Left hindlimb (tissue), 1 donor: Measurements from ENCODE around the gene PRTN3.
"Not testable (repeated sequence)": the region's sequence is repeated elsewhere in the genome, so short reads cannot be mapped to it uniquely, and the experiment has no call there.

Experiments used
- DNase-seq: peaks from one replicate; pipeline ENCODE4 v3.0.0-alpha.2; 2018

The PRTN3 gene

DNA sequence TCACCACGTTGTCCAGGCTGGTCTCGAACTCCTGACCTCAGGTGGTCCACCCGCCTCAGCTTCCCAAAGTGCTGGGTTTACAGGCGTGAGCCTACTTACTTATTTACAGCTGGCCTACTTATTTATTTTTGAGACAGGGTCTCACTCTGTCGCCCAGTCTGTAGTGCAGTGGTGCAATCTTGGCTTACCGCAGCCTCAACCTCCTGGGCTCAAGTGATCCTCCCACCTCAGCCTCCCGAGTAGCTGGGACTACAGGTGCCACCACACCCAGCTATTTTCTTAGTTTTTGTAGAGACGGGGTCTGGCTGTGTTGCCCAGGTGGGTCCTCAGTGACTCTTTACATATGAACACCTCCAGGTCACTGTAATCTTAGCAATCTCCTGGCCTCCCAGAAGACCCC is 8.4 kb downstream of the PRTN3 start:
- not testable (repeated sequence) for DNase-seq

DNA sequence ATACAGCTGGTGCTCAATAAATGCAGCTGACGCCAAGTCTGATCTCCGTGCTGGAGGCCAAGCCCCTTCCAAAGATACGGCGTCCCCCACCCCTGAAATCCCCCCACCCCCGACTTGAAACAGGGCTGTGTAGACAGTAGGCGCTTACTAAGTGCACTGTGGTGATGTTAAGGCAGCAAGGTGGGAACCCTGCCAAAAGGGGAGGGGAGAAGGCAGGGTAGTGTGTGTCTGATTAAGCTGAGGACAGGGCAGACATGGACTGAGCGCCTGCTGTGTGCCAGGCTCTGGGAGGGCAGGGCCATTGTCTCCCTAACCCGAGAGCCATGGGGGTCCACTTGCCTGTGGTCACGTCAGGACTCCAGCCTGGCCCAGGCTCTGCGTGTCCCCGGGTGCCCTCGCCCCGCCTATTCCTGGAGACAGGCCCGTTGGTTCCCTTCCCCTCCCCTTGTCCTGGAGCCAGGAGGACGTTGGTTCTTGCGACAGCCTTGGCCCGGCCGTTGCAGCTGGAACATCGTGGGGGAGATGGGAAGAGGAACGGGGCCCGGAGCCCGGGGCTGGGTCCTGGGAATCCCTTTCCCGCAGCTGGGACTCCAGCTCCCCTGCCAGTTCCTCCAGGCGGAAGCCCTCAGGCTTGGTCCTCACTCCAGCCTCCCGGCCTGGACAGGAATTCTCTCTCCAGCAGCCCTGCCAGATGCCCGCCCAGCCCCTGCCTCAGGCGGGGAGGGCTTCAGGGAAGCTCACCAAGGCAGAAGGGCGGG is 9.6 kb downstream of the PRTN3 start:
- DNase-seq, result peak; percentile 88

GRCh38 chr19:850979-851335 is 10.2 kb downstream of the PRTN3 start:
- no peak for DNase-seq

DNA sequence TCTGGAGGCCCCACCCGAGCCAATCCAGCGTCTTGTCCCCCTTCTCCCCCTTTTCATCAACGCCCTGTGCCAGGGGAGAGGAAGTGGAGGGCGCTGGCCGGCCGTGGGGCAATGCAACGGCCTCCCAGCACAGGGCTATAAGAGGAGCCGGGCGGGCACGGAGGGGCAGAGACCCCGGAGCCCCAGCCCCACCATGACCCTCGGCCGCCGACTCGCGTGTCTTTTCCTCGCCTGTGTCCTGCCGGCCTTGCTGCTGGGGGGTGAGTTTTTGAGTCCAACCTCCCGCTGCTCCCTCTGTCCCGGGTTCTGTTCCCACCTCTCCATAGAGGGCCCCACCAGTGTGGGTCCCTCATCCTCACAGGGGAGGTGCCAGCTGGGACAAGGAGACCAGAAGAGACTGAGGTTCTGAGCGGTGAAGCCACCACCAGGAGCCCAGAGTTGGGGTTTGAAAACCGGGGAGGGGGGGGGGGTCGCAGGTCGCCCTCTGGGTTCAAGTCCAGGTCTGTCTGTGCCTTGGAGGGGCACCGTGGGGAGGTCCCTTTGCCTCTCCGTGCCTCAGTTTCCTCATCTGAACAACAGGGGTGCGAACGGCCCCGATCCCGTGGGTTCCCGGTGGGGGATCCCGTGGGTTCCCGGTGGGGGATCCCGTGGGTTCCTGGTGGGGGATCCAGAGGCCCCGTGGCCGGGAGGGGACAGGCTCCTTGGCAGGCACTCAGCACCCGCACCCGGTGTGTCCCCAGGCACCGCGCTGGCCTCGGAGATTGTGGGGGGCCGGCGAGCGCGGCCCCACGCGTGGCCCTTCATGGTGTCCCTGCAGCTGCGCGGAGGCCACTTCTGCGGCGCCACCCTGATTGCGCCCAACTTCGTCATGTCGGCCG is 11.6 kb downstream of the PRTN3 start, which contains the start of gene ELANE:
TSS of gene ELANE (plus strand) at position 168 of the 878 bp plus-strand sequence. CDS start at position 194, 26 bp downstream.
- DNase-seq, result no peak

DNA sequence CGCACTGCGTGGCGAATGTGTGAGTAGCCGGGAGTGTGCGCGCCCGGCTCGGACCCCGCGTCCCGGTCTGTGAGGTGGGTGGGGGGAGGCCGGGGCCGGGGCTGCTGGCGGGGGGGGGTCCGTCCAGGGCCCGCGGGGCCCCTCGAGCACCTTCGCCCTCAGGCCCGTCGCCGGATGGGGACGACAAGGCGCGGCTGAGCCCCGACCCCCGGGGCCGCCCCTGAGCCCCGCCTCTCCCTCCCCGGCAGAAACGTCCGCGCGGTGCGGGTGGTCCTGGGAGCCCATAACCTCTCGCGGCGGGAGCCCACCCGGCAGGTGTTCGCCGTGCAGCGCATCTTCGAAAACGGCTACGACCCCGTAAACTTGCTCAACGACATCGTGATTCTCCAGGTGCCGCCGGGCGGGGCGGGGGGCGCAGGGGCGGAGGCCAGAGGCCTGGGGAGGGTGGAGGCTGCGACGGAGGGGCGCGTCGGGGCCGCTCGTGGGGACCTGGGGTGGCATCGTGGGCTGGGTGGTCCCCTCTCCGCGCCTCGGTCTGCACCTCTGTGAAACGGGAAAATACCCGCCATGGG is 12.3 kb downstream of the PRTN3 start:
- no peak for DNase-seq

- DNase-seq, result not testable (repeated sequence)
Observed at GRCh38 chr19:853614-854220, 12.9 kb downstream of the PRTN3 start.

- no peak for DNase-seq
Observed at GRCh38 chr19:854549-854948, 13.8 kb downstream of the PRTN3 start.

- DNase-seq, result no peak
Observed at GRCh38 chr19:855142-855541, 14.3 kb downstream of the PRTN3 start.

DNA sequence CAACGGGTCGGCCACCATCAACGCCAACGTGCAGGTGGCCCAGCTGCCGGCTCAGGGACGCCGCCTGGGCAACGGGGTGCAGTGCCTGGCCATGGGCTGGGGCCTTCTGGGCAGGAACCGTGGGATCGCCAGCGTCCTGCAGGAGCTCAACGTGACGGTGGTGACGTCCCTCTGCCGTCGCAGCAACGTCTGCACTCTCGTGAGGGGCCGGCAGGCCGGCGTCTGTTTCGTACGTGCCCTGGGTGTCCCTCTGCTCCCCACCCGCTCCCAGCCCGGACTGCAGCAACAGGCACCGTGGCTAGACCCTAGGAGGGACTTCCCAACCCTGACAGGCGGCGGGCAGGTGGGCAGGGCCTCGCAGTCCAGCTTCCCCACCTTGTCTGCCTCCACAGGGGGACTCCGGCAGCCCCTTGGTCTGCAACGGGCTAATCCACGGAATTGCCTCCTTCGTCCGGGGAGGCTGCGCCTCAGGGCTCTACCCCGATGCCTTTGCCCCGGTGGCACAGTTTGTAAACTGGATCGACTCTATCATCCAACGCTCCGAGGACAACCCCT is 14.8 kb downstream of the PRTN3 start:
- DNase-seq, result no peak

- no peak for DNase-seq
Observed at GRCh38 chr19:858284-858683, 17.5 kb downstream of the PRTN3 start.

- no peak for DNase-seq
Observed at GRCh38 chr19:858868-859843, 18.4 kb downstream of the PRTN3 start, which contains the start of gene CFD. Gene CFD (plus strand): TSS chr19:859664. CDS start chr19:859690, 26 bp downstream.

GRCh38 chr19:861141-861755 is 20.4 kb downstream of the PRTN3 start:
- no peak for DNase-seq

DNA sequence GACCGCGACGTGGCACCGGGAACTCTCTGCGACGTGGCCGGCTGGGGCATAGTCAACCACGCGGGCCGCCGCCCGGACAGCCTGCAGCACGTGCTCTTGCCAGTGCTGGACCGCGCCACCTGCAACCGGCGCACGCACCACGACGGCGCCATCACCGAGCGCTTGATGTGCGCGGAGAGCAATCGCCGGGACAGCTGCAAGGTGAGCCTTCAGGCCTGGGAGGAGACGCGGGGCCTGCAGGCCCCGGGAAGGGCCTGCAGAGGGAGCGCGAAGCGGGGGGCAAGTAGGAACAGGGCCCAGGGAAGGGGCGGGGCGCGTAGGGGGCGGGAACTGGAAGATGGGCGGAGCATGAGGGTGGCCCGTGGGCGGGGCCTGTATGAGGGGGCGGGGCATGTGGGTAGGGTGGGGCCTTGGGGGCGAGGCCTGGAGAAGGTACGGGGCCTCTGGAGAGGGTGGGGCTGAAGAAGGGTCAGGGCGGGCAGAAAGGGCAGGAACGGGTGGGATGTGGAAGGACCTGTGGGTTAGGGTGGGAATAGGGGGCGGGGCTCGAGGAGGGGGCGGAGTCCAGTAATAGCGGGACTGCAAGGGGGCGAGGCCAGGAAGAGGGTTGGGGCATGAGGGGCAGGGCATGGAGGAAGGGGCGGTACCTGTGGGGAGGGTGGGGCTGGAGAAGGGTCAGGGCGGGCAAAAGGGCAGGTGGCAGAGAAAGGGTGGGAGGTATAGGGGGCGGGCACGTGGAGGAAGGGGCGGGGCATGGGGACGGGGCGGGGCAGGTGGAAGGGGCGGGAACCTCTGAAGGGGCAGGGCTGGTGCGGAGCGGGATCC is 21.2 kb downstream of the PRTN3 start:
- no peak for DNase-seq

GRCh38 chr19:862581-863314 is 21.9 kb downstream of the PRTN3 start:
- DNase-seq, result no peak

DNA sequence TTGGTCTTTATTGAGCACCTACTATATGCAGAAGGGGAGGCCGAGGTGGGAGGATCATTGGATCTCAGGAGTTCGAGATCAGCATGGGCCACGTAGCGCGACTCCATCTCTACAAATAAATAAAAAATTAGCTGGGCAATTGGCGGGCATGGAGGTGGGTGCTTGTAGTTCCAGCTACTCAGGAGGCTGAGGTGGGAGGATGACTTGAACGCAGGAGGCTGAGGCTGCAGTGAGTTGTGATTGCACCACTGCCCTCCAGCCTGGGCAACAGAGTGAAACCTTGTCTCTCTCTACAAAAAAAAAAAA is 22.5 kb downstream of the PRTN3 start:
- no peak for DNase-seq

DNA sequence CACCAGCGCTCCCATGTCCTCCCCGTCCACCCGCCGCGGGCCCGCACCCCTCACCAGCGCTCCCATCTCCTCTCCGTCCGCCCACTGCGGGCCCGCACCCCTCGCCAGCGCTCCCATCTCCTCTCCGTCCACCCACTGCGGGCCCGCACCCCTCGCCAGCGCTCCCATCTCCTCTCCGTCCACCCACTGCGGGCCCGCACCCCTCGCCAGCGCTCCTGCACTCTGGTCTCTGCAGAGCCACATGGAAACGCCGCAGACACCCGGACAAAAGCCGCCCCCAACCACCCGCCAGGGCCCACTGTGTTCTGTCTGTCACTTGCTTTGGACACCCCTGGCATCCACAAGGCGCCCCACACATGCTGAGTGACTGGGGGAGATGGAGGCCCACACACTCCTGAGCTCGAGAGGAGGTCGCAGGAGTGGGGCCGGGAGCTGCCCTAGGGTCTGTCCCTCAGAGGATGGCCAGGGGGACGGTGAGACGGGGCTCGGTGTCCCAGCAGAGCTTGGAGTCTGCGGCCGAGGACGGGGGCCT is 26.0 kb downstream of the PRTN3 start:
- DNase-seq, result no peak

GRCh38 chr19:867301-867793 is 26.5 kb downstream of the PRTN3 start:
- DNase-seq, result no peak

- DNase-seq, result no peak
Observed at GRCh38 chr19:867855-868457, 27.2 kb downstream of the PRTN3 start.
